GM18526 (cell line): ENCODE results near the gene ATP6V0B.

Experiments
- POLR2A ChIP-seq: IDR thresholded peaks from 3 replicates; pipeline ENCODE4 v1.6.1; 2011; ENCODE audit not compliant: insufficient read length; ENCODE audit errors: extremely low read depth

The ATP6V0B gene

DNA sequence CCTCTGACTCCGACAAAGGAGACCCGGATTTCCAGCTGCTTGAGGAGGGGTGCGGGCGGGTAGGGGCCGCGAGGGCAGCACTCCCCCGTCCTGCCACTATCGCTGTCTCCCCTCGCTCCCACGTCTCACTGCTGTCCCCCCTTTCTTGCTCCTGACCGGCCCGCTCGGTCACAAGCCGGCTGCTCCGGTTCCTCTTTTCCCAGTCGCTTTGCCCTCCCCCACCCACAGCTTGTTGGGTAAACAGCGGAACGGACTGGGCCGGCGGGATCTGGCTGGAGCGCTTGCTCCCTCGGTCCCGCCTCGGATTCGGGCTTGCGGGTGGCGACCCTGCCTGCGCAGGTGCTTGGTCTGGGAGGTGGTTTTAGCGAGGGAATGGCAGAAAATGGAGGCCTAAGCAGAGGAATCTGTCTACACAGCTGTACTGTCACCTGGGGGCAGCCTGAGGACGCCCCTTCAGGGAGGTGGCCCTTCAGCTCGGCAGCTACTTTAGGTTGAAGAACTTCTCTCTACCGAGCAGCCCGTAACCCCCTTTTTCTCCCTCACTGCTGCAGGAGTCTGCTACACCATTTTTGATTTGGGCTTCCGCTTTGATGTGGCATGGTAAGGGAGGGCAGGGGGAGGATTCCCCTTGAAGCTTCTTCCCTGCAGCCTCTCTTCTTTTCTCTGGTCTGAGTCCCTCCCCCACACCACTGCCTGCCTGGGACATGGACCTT, 645 bp downstream of the ATP6V0B start:
- no peak for TF ChIP-seq POLR2A

GRCh38 chr1:43976045-43976444, 1.3 kb downstream of the ATP6V0B start:
- TF ChIP-seq POLR2A = no peak

DNA sequence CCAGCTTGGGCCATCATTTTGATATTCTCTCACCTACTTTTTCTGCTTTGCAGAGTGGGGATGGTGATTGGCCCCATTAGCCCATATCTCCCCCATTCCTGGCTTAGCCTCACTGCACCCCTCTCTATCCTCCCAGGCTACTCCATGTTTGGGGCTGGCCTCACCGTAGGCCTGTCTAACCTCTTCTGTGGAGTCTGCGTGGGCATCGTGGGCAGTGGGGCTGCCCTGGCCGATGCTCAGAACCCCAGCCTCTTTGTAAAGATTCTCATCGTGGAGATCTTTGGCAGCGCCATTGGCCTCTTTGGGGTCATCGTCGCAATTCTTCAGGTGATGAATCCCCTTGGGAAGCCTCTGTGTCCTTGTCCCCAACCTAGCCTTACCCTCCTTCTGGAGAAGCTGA, 2.1 kb downstream of the ATP6V0B start:
- TF ChIP-seq POLR2A = no peak

- TF ChIP-seq POLR2A = no peak
Measured at GRCh38 chr1:43977376-43978263, 2.9 kb downstream of the ATP6V0B start.

DNA sequence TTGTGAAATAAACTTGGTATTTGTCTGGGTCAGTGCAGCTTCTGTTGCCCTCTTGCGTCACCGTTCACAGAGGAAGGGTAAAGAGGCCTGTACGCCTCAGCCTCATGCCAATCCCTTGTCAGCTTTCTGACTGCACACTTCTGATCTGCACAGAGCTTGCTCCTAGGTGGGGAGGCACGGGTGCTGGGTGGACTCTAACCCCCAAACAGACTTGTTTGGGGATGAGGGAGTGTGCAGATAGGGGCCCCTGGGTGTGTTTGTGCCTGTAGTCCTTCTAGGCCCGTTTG, 3.4 kb downstream of the ATP6V0B start:
- no peak for TF ChIP-seq POLR2A

DNA sequence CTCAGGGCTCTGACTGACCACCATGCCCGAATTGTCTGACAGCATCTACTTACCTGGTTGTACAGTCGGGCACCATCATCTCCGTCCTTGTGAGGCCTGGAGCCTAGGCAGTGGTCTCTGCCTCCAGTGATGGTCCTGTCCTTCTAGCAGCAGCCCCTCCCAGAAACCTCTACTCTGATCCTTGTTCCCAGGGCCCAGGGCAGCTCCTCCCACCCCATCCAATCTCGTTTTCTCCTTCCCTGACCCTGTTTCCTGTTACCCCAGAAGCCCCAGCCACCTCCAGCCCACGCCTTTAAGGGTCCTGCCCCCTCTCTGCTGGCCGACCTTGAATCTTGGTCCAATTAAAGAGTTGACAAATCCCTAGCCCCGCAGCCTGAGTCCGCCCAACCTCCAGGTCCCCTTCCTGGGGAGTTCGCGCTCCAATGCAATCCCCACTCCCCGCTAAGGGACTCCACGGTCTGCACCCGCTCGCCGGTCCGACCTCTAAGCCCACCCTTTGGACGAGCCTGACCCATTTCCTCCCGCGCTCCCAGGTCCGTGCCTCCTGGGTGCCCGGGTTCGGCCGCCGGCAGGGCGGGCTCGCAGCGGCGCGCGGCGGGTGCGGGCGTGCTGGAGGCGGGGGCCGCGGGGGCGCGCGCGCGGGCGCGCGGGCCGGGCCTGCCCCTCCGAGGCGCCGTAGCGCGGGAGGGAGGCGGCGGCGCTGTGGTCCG, 3.9 kb downstream of the ATP6V0B start, which contains the start of gene B4GALT2:
B4GALT2 (plus strand) TSS at position 660 of the 710 bp plus-strand sequence. CDS start 1,951 bp downstream, outside the sequence.
- peak; percentile 24 for TF ChIP-seq POLR2A

DNA sequence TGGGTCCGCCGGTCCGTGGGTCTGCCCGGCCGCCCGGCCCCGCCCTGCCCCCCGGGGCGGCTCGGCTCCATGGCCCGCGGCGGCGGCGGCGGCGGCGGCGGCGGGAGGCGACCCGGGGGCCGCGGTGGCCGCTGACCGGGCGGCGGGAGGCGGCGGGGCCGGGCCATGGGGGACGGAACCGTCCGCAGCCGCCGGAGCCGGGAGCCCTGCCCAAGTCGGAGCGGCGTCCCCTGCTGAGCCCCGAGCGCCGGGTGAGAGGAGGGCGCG, 4.4 kb downstream of the ATP6V0B start:
- no peak for TF ChIP-seq POLR2A

- TF ChIP-seq POLR2A = no peak
Measured at GRCh38 chr1:43979528-43980254, 4.9 kb downstream of the ATP6V0B start.

DNA sequence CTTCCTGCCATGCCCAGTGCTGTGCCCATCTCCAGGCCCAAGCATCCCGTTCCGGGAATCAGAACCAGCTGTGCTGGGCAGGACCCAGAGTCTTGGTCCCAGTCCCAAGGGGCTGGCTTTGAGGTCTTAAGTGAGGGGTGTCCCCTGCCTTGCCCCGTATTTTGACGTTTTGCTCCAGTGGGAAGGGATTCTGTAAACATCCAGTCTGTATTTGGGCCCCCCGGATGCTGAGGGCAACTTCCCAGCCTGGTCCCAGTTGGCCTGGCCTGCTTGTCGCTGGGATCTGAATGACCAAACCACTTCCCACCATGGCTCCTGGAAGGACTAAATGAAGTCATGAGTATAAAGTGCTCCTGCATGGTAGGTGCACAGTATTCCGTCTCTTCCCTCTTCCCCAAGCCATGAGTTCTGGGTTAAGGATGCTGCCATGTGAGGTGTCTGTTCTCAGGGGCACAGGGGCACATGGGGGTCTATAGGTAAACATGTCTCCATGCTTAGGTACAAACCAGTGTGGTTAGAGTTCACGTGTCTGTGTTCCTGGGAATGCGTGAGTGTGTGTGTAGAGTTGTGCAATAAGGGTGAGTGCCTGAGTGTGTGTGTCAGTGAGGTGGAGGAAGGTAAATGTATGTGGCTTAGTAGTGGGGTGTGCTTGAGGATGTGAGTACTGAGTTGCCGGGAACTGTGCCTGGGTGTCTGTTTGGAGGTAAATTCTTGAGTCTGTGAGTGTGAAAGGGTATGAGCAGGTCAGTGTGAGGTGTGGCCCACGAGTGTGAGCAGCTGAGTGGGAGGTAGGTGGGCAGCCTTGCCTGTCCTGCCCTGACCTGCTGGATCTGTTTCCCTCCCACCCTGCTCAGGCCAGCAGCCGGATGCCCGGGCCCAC, 5.7 kb downstream of the ATP6V0B start:
- no peak for TF ChIP-seq POLR2A

GRCh38 chr1:43981135-43981491, 6.4 kb downstream of the ATP6V0B start:
- no peak for TF ChIP-seq POLR2A

GRCh38 chr1:43981636-43982035, 6.9 kb downstream of the ATP6V0B start:
- TF ChIP-seq POLR2A = no peak

DNA sequence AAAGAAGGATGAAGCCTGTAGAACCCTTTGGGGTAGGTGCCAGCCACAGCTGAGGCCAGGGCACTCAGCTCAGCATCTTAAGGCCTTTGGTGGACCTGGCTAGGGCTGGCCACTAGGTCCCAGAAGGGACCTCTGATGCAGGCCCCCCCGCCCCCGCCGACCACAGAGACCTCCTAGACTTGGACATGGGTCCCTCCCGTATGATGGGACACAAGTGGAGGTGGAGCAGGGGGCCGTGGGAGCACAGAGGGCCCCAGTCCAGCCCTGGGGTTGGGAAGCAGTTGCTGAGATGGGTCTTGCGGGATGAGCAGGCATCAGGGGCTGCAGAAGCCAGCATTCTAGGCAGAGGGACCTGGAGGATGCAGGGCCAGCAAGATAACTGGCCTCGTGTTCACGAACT, 7.5 kb downstream of the ATP6V0B start:
- no peak for TF ChIP-seq POLR2A

- TF ChIP-seq POLR2A = no peak
Measured at GRCh38 chr1:43982808-43983207, 8.0 kb downstream of the ATP6V0B start.

DNA sequence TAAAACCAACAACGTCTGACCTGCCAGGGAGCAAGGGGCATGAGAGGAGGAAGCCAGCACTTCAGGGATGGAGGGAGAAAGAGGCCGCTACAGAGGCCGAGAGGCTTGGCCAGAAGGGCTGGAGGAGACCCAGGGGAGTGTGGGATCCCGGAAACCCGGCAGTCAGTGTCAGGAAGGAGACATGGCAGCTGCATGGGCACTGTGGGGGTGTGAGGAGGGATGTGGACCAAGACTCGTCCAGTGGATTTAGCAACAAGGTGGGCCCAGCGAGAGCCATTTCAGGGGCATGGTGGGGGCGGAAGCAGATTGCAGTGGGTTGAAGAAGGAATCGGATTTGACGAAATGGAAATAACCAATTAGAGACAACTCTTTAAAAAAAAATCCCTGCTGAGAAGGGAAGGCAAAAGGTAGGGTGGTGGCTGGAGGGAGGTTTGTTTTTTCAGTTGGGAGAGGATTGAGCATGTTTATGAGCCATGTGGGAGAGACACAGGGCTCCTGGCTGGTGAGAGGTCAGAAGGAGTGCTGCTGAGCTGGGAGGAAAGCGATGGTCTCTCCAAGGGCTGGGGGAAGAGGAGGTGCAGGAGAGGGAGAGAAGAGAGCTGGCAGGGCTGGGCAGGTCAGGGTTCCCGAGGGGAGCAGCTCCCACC, 8.6 kb downstream of the ATP6V0B start:
- TF ChIP-seq POLR2A = no peak
